GM21381 (cell line): ENCODE results near the gene ZNF69.
A peak's percentile ranks its signal among the peaks of the same experiment; 100 is the strongest.
"Not testable (repeated sequence)": the region's sequence is repeated elsewhere in the genome, so short reads cannot be mapped to it uniquely, and the experiment has no call there.

Experiments
- ATAC-seq: cut with Tn5 transposase; IDR thresholded peaks from one replicate; pipeline ENCODE4 v1.9.1; 2021; ENCODE audit warnings: mild to moderate bottlenecking, moderate library complexity; ENCODE audit not compliant: unreplicated experiment

ZNF69 gene

DNA sequence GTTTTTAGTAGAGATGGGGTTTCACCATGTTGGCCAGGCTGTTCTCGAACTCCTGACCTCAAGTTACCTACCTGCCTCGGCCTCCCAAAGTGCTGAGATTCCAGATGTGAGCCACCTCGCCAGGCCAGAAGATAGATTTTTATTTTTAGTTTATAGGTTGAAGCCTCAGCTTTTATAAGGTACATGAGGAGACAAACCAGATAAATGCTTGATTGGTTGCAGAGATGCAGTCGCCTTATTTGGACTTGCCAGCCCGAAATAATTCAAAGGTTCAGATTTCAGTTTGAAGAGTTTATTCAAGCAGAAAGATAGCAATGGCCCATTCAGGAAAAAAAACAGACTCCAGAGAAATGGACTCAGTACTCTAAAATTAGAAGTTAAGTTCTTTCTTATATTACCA is 3.1 kb downstream of the ZNF69 start:
- ATAC-seq: no peak

DNA sequence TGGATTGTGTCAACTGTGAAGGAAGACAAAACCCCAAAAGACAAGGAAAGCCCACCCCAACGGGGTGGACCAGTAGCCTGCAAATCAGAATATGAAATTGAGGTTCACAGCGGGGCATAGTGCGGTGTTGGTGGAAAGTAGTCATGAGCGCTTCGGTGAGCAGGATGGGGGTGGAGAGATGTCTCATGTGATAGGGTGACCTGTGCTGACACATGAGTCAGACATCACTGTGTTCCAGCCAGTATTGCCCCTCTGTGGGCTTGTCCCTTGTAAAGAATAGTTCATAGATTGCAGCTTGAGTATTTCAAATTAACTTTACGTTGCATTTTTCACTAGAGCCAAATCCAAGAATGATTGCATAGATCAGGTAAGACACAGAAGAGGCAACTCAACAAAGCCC is 7.3 kb downstream of the ZNF69 start:
- no peak for ATAC-seq

DNA sequence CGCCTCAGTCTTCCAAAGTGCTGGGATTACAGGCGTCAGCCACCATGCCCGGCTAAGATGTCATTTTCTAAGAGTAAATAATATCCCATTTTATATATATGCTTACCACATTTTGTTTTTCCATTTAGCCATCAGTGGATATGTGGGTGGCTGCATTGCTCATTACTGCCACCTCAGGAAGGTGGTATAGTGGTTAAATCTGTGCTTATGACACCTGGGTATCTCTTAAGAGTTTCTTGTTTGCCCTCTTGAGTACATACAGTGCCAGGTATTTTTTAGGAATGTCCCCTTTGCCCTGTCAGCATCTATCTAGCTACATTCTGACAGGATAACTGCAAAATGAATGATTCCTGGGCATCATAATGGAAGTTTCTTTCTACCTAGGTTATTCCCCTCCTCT is 14.6 kb downstream of the ZNF69 start:
- no peak for ATAC-seq

DNA sequence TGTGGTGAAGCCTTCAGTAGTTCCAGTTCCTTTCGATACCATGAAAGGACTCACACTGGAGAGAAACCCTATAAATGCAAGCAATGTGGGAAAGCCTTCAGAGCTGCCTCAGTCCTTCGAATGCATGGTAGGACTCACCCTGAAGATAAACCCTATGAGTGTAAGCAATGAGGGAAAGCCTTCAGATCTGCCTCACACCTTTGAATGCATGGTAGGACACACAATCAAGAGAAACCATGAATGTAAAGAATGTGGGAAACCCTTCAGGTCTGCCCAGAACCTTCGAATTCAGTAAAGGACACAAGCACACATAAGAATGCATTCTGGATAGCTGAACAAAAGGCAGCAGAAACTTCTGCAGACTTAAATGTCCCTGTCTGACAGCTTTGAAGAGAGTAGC is 18.3 kb downstream of the ZNF69 start:
- no peak for ATAC-seq

DNA sequence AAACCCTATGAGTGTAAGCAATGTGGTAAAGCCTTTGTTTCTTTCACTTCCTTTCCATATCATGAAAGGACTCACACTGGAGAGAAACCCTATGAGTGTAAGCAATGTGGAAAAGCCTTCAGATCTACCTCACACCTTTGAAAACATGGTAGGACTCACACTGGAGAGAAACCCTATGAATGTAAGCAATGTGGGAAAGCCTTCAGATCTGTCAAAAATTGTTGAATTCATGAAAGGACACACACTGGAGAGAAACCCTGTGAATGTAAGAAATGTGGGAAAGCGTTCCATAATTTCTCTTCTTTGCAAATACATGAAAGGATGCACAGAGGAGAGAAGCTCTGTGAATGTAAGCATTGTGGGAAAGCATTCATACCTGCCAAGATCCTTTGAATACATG is 24.4 kb downstream of the ZNF69 start:
- ATAC-seq: not testable (repeated sequence)

DNA sequence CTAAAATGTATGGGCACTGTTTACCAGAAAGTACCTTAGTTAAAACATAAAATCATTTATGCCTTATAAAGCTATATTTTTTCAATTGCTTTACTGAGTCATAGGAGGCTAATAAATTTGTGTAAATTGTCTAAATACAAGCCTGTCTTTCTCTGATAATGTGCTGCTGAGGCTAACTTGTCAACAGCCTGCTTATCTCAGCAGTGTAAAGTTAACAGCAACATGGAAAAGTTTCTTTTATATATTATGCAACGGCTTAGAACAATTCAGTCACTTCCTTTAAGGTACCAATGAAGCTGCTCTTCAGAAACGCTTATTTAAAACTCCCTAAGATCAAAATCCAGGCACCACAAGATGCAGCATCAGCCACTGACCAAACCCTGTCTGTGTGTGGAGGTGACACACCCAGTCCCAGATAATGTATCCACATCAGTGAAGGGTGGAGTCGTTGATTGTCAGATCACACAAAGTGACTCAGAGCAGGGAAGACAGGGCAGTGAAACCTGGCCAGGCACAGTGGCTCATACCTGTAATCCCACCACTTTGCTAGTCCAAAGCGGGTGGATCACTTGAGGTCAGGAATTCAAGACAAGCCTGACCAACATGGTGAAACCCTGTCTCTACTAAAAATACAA is 27.0 kb downstream of the ZNF69 start:
- ATAC-seq: not testable (repeated sequence)

DNA sequence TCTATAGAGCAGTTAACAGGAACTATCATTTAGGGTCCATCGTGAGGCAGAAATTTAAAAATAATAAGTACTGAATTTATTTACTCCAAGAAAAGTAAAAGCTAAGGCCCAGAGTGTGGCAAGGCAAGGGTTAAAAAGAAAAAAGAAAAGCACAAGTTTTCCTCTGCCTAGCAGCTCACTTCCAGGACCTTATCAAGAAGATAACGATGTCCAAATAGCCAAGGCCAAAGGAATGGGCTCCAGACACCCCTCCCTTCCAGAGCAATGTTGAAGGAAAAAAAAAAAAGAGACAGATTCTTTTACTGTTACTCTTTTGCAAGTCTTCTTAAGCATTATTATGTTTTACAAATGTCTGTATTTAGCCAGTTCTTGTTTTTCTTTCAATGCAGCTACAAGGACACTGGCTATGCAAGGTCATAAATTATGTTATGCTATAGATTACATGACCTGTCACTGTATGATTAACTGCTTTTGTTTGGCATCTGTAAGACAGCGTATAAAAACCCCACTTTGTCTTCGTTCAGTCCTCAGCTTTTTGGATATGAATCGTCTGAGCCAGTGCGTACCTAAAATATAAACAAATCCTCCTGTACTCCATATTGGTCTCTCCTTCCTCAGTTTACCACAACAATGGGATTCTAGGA is 34.4 kb downstream of the ZNF69 start:
- no peak for ATAC-seq

DNA sequence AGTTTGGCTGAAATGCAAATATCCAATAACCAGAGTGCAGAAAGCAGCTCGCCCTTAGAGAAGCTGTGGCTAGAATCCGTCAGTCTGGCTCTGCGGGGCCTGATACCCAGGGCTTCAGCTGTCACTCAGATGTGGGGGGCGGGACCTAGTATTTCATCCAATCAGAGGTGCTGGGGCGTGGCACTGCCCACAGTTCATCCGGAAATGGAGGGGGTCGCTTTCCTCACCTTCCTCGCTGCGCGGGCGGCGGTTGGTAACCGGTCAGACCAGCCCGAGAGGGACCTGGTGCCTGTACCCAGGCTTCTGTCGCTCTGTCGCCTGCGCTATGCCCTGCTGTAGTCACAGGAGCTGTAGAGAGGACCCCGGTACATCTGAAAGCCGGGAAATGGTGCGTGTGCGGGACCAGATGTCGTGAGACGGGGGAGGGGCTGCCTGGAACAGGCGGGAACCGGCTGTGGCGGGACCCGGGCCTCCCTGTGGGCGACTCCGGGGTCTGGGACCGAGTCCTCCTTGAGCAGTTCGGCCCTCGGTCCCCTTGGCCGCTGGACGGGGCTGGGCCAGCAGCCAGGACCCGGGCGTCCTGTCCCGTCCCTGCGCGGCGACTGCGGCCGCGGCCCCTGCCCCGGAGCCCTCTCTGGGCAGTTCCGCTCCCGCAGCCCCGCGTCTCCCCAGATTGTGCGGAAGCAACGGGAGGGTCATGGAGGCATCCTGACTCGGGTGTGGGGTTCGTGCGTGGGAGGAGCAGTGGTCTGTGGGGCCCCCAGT is 37.5 kb downstream of the ZNF69 start, which contains the start of gene ZNF700:
ZNF700 (plus strand) TSS at position 222 of the 765 bp plus-strand sequence; CDS start at position 326, 104 bp downstream.
- ATAC-seq: peak; percentile 84

DNA sequence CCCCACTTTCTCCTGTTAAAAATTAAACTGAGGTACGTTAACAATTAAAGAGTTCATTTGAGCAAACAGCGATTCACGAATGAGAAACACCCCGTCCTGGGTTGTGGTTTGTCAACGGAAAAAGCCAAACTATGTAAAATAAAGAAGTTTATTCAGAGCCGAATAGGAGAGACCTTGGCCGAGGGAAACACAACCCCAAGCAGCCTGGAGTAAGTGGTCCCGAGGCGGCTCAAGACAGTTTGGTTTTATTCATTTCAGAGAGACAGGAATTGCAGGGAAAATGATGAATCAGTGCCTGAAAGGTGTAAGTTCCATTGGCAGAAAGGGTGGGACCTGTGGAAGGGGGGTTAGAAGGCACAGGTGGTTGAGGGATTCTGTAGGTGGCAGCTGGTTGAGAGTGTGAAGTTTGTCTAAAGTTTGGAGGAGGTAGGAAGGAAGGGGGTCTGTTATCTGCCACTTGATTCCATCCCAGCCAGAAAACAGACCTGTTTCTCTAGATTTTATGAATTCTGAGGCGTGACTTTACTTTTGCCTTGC is 38.1 kb downstream of the ZNF69 start:
- ATAC-seq: not testable (repeated sequence)

DNA sequence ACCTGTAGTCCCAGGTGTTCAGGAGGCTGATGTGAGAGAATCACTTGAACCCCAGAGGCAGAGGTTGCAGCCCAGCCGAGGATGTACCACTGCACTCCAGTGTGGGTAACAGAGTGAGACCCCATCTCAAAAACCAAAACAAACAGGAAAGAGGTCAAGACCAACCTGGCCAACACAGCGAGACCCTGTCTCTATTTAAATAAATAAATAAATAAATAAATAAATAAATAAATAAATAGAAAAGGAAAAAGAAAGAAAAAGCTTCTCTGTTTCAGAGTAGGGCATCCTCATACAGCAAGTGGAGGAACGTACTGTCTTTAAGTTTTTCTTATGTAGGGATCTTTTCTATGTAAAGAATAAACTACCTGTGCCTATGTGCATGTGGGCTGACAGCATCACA is 39.6 kb downstream of the ZNF69 start:
- ATAC-seq: no peak

DNA sequence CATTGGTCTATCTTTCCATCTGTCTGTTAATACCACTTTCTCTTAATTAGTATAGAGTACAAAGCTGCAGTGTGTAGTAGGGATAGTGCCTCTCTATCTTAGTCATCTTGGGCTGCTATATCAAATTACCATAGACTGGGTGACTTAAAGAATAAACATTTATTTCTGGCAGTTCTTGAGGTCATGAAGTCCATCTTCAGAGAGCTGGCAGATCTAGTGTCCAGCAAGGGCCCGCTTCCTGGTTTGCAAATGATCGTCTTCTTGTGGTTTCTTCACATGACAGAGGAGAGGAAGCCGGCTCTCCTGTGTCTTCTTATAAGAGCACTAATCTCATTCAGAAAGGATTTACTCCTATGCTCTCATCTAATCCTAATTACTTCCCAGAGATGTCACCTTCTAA is 43.5 kb downstream of the ZNF69 start:
- ATAC-seq: no peak

DNA sequence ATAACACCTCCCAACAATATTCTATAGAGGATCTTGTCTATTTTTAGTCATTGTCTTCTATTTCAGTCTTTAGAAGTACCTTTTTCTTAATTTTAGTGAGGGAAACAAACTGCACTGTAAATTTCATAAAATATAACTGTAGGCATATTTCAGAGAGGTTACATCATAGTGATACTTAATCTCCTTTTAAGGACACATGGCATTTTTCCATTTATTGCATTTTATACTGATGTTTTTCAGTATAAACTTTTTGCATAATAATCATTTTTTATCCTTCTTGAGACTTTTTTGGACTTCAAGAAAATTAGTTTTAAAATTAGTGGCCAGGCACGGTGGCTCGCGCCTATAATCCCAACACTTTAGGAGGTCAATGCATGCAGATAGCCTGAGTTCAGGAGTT is 43.9 kb downstream of the ZNF69 start:
- ATAC-seq: no peak

DNA sequence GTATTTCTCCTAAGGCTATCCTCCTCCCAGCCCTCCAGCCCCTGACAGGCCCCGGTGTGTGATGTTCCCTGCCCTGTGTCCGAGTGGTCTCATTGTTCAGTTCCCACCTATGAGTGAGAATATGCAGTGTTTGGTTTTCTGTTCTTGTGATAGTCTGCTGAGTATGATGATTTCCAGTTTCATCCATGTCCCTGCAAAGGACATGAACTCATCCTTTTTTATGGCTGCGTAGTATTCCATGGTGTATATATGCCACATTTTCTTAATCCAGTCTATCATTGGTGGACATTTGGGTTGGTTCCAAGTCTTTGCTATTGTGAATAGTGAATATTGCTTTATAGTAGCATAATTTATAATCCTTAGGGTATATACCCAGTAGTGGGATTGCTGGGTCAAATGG is 48.2 kb downstream of the ZNF69 start:
- not testable (repeated sequence) for ATAC-seq

DNA sequence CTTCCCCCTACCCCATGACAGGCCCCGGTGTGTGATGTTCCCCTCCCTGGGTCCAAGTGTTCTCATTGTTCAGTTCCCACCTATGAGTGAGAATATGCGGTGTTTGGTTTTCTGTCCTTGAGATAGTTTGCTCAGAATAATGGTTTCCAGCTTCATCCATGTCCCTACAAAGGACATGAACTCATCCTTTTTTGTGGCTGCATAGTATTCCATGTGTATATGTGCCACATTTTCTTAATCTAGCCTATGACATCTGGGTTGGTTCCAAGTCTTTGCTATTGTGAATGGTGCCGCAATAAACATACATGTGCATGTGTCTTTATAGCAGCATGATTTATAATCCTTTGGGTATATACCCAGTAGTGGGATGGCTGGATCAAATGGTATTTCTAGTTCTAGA is 50.8 kb downstream of the ZNF69 start:
- ATAC-seq: not testable (repeated sequence)

DNA sequence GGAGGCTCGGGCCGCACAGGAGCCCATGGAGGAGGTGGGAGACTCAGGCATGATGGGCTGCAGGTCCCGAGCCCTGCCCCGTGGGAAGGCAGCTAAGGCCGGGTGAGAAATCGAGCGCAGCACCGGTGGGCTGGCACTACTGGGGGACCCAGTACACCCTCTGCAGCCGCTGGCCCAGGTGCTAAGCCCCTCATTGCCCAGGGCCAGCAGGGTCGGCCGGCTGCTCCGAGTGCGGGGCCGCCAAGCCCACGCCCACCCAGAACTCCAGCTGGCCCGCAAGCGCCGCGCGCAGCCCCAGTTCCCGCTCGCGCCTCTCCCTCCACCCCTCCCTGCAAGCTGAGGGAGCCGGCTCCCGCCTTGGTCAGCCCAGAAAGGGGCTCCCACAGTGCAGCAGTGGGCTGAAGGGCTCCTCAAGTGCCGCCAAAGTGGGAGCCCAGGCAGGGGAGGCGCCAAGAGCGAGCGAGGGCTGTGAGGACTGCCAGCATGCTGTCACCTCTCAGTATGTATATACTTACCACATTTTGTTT is 53.8 kb downstream of the ZNF69 start:
- not testable (repeated sequence) for ATAC-seq

DNA sequence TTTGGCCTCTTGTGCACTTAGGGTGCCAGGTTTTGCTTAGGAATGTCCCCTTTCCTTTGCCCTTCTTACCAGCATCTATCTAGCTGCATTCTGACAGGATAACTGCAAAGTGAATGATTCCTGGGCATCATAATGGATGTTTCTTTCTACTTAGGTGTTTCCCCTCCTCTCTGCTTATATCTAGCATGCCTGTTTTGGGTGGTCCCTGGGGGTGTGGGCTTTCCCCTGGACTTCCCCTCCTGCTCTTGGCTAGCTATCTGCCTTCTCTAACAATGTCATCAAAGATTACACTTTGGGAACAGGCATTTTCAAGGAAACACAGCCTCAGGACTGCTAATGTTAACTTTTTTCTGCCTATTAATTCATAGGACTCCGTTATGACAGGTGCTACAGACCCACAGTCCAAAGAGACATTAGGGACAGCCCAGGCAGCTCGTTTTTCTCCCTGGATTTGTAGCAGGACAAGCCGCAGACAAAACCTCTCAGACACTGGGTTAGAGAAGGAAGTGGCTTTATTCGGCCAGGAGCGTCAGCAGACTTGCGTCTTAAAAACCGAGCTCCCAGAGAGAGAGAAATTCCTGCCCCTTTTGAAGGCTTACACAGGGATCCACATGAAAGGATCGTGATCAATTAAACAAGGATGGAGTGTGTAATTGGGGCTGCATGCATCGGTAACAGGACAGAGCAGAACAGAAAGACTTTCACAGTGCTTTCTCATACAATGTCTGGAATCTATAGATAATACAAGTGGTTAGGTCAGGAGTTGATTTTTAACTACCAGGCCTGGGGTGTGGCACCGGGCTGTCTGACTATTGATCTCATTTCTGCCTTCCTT is 54.6 kb downstream of the ZNF69 start:
- no peak for ATAC-seq

DNA sequence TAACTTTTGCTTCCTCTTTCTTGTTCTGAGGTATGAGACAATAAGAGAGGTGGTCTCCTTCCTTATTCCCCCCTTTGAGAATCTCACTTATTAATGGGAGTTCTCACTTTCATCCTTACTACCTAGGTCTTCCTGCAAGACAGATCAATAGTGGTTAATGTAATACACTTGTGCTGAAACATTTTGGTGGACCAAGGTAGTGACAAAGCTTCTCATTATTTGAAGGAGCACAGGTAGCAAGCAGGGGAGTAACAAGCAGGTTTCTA is 55.2 kb downstream of the ZNF69 start:
- no peak for ATAC-seq

DNA sequence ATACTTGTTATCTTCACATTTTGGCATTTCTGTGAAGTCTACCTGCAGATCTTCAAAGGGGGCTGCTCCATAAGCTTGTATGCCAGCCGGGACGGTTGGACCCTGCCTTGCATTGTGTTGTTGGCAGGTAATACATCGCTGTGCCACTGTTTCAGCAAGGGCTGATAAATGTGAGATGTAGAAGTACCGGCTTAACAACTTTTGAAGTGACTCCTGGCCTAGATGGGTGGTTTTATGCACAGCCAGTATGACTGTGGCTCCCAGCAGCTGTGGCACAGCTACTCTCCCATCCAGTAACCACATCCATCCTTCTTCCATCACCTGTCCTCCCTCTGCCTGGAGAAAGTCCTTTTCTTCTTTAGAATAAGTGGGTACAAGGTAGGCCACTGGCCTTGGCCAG is 57.1 kb downstream of the ZNF69 start:
- ATAC-seq: no peak

DNA sequence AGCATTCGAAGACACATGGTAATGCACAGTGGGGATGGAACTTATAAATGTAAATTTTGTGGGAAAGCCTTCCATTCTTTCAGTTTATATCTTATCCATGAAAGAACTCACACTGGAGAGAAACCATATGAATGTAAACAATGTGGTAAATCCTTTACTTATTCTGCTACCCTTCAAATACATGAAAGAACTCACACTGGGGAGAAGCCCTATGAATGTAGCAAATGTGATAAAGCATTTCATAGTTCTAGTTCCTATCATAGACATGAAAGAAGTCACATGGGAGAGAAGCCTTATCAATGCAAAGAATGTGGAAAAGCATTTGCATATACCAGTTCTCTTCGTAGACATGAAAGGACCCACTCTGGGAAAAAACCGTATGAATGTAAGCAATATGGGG is 61.1 kb downstream of the ZNF69 start:
- no peak for ATAC-seq

DNA sequence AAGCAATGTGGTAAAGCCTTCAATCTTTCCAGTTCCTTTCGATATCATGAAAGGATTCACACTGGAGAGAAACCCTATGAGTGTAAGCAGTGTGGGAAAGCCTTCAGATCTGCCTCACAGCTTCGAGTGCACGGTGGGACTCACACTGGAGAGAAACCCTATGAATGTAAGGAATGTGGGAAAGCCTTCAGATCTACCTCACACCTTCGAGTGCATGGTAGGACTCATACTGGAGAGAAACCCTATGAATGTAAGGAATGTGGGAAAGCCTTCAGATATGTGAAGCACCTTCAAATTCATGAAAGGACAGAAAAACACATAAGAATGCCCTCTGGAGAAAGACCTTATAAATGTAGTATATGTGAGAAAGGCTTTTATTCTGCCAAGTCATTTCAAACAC is 61.6 kb downstream of the ZNF69 start:
- ATAC-seq: no peak

DNA sequence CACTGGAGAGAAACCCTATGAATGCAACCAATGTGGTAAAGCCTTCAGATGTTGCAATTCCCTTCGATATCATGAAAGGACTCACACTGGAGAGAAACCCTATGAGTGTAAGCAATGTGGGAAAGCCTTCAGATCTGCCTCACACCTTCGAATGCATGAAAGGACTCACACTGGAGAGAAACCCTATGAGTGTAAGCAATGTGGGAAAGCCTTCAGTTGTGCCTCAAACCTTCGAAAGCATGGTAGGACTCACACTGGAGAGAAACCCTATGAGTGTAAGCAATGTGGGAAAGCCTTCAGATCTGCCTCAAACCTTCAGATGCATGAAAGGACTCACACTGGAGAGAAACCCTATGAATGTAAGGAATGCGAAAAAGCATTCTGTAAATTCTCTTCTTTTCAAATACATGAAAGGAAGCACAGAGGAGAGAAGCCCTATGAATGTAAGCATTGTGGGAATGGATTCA is 62.1 kb downstream of the ZNF69 start:
- ATAC-seq: not testable (repeated sequence)
